Peyer's patch (tissue), 4 donors: ENCODE measurements around the gene CYP24A1. TPM values are rescaled to one million over a fixed set of nuclear protein-coding genes. Genes with fewer than 3 reads are reported as not detected.

Source experiments
- DNase-seq, 3 donors: peaks; one replicate each; pipeline ENCODE4 v3.0.0-alpha.2; 2017 to 2019
- H3K27ac ChIP-seq, 4 donors: fragments of 200-600 bp; sonication (generic); one replicate each; pipeline ENCODE4 v1.5.1; 2016 to 2019
- H3K27me3 ChIP-seq, 2 donors: fragments of 200-600 bp; sonication (generic); one replicate each; pipeline ENCODE4 v1.5.1; 2019
- H3K36me3 ChIP-seq, 3 donors: fragments of 200-600 bp; sonication (generic); one replicate each; pipeline ENCODE4 v1.5.1; 2016 to 2019
- H3K4me1 ChIP-seq, 4 donors: fragments of 200-600 bp; sonication (generic); one replicate each; pipeline ENCODE4 v1.5.1; 2016 to 2019
- H3K4me3 ChIP-seq, 4 donors: fragments of 200-600 bp; sonication (generic); 1 replicate in 3 of 4; 2 replicates in 1 of 4; pipeline ENCODE4 v1.5.1; 2016 to 2019; ENCODE audit warnings: mild to moderate bottlenecking in 1 of 4
- H3K9me3 ChIP-seq, 4 donors: fragments of 200-600 bp; sonication (generic); one replicate each; pipeline ENCODE4 v1.5.1; 2016 to 2019; ENCODE audit warnings: mild to moderate bottlenecking in 1 of 4
- POLR2A ChIP-seq, 2 donors: fragments of 450-650 bp; IDR thresholded peaks; one replicate each; pipeline ENCODE4 v1.5.1; 2017; ENCODE audit warnings: antibody characterized with exemption in 2 of 2, mild to moderate bottlenecking in 2 of 2, moderate library complexity in 2 of 2
- total RNA-seq, 4 donors: library from RNA; depleted of rRNA; stranded (reverse); fragments of >200 nt; gene quantifications; one replicate each; pipeline ENCODE4 v1.1.0, GENCODE V29; 2016
- TF ChIP-seq, protein P1 (sequence below), 6 experiments: fragments of 450-650 bp in 4 of 6; fragments of 200-600 bp in 2 of 6; sonication (generic) in 1 of 6; IDR thresholded peaks; one replicate each; pipeline ENCODE4 v1.5.1; 2017 to 2019; ENCODE audit warnings: antibody characterized with exemption in 6 of 6, mild to moderate bottlenecking in 3 of 6, moderate library complexity in 1 of 6

CYP24A1 gene
- total RNA-seq, 4 donors from 2014 or later = not detected

DNA sequence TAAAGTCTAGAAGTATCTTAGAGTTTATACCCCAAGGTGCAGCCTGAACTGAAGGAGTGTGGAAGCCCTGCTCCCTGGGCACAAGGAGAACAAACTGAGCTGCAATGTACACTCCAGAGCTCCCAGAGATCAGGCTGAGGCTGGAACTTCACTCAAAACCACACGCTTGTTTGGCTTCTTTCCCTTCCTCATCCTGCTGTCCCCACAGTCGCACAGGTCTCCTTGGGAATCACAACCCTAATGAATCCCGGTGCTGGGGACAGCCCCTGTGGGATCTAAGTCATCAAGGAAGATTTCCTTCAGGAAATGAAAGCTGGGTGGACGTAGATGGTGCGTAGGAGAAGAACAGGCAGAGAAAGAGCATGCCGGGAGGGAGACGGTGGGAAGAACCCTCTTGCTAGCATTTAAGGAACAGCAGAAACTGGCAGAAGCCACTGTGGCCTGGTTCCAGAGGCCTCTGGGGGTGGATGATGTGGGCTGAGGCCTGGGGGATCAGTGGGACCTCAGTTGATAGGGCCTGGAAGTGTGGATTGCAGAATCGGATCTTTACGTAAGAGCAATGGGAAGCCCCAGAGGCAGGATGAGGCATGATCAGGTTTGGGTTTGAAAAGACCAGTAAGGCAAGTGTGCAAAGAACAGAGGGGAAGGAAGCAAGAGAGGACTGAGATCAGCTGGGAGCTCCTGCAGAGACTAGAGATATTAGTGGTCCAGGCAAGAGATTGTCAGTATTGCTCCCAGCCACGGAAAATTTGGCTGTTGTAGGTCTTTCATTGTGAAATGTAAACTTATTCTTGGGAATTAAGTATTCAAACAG is 21.4 kb downstream of the CYP24A1 start:
- Histone ChIP-seq H3K4me3 (no peak overlapping the region), H3K27ac (no peak overlapping the region), H3K9me3 (no peaks in the 10 kb centered on the region), H3K36me3 (no peaks in the 10 kb centered on the region), H3K4me1 (no peaks in the 10 kb centered on the region), H3K27me3 (no peaks in the 10 kb centered on the region)
- no peak for TF ChIP-seq POLR2A (IDR thresholded peaks at IDR 0.05)
- TF ChIP-seq, protein P1, sequence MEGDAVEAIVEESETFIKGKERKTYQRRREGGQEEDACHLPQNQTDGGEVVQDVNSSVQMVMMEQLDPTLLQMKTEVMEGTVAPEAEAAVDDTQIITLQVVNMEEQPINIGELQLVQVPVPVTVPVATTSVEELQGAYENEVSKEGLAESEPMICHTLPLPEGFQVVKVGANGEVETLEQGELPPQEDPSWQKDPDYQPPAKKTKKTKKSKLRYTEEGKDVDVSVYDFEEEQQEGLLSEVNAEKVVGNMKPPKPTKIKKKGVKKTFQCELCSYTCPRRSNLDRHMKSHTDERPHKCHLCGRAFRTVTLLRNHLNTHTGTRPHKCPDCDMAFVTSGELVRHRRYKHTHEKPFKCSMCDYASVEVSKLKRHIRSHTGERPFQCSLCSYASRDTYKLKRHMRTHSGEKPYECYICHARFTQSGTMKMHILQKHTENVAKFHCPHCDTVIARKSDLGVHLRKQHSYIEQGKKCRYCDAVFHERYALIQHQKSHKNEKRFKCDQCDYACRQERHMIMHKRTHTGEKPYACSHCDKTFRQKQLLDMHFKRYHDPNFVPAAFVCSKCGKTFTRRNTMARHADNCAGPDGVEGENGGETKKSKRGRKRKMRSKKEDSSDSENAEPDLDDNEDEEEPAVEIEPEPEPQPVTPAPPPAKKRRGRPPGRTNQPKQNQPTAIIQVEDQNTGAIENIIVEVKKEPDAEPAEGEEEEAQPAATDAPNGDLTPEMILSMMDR (IDR thresholded peaks at IDR 0.05) = no peak
- no peak for DNase-seq

DNA sequence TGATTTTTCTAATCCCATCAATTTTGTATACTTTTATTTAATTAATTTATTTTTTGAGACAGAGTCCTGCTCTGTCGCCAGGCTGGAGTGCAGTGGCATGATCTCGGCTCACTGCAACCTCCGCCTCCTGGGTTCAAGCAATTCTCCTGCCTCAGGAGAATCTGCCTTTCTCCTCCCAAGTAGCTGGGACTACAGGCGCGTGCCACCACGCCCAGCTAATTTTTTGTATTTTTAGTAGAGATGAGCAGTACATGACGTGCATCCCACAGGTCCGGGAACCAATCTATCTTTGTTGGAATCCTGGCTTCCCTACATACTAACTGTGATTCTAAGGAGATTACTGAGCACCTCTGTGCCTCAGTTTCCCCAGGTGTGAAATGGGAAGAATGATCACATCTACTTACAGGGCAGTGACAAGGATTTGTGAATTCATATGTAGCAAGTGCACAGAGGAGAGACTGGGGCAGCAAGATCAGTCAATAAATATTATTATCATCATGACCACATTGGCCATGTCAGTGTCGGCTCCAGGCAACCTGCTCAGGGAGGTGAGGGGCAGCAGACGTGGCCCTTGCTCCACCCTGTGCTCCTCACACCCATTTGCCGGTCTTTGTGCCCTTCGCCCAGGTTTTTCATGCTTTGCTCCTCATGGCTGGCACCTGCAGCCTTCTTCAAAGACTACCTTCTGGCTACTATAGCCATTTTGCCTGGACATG is 22.1 kb downstream of the CYP24A1 start:
- DNase-seq = no peak
- TF ChIP-seq POLR2A (IDR thresholded peaks at IDR 0.05) = no peak
- TF ChIP-seq, protein P1 (IDR thresholded peaks at IDR 0.05) = no peak
- Histone ChIP-seq H3K9me3 (no peaks in the 10 kb centered on the region), H3K4me3 (no peak overlapping the region), H3K27ac (no peak overlapping the region), H3K4me1 (no peaks in the 10 kb centered on the region), H3K27me3 (no peaks in the 10 kb centered on the region), H3K36me3 (no peaks in the 10 kb centered on the region)

DNA sequence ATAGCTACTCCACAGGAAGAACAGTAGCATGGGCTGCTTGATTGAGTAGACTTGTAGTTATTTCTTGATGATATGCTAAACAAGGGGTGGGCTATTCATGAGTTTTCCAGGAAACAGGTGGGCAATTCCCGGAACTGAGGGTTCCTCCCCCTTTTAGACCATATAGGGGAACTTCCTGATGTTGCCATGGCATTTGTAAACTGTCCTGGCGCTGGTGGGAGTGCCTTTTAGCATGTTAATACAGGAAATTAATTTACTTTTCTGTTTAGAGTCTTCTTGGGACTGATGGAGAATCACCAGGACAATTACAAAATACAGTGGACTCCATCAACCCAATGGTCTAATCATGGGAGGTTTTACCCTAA is 22.7 kb downstream of the CYP24A1 start:
- Histone ChIP-seq H3K36me3 (no peaks in the 10 kb centered on the region), H3K27me3 (no peaks in the 10 kb centered on the region), H3K4me3 (no peak overlapping the region), H3K27ac (no peak overlapping the region), H3K9me3 (no peaks in the 10 kb centered on the region), H3K4me1 (no peaks in the 10 kb centered on the region)
- no peak for DNase-seq
- no peak for TF ChIP-seq POLR2A (IDR thresholded peaks at IDR 0.05)
- TF ChIP-seq, protein P1 (IDR thresholded peaks at IDR 0.05) = no peak

DNA sequence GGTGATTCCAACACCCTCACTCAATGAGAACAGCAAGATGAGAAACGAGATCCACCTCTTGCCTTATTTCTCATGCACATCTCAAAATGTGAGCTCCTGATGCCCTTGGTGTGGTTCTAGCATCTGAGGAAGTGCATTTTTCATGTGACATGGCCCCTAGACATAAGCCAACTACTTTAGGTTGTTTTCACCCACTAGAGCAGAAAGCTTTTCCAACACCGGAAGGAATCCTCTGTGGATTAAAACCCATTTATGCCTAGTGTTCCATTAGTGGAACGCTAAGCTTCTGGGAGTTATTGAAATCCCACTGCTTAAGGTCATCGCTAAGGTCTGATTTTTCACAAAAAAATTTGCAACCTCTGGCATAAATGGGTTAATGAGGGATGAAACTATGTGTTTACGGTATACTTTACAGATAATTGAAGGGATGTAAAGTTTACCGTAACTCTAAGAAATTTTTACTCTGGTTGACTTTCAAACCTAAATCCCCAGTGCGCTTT is 24.0 kb downstream of the CYP24A1 start:
- no peak for TF ChIP-seq POLR2A (IDR thresholded peaks at IDR 0.05)
- TF ChIP-seq, protein P1 (IDR thresholded peaks at IDR 0.05) = no peak
- H3K27me3 ChIP-seq = no peaks in the 10 kb centered on the region
- no peaks in the 10 kb centered on the region for H3K36me3 ChIP-seq
- H3K4me1 ChIP-seq = no peaks in the 10 kb centered on the region
- H3K27ac ChIP-seq = no peak overlapping the region
- H3K9me3 ChIP-seq = no peaks in the 10 kb centered on the region
- no peak overlapping the region for H3K4me3 ChIP-seq
- no peak for DNase-seq

DNA sequence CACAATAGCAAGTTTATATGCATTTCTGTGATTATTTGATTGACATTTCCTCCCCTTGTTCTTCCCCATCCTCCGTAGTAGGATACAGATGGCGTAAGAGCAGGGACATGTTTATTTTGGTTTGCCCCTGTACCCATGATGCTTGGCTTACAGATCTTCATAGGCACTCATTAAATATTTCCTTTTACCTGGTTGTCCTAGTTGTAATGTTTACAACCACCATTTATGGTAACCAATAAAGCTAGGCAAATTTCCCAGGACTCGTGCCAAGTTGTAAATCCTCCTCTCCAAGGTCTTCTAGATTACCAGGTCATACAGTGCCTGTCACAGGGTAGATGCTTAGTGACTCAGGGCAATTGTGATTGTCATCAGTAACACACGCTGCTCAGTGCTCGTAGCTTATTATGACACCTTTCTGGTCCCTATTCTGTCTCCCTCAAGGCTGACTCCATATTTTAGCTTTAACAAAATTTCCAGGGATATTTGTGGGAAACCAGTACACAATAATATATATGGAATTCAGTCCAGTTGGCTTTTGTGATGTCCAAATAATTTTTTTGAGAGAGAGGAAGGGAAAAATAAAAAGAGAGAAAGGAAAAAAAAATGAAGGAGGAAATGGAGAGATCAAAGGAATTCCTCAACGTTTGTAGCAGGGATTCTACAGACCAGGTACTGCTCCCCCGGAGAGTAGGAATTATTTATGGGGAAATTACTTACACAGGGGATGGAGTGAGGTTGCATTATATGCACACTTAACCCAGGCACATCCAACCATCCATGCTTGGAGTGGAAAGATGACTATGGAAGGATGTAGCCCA is 24.6 kb downstream of the CYP24A1 start:
- DNase-seq = peak in 1 of 3 donors; percentile 84
- no peak overlapping the region for H3K4me3 ChIP-seq
- TF ChIP-seq POLR2A (IDR thresholded peaks at IDR 0.05) = no peak
- no peaks in the 10 kb centered on the region for H3K4me1 ChIP-seq
- no peak overlapping the region for H3K27ac ChIP-seq
- H3K9me3 ChIP-seq = no peaks in the 10 kb centered on the region
- H3K27me3 ChIP-seq = no peaks in the 10 kb centered on the region
- no peaks in the 10 kb centered on the region for H3K36me3 ChIP-seq
